ENCODE measurements around the gene FOXJ3.

The FOXJ3 gene

GRCh38 chr1:42365118-42365517 lies 30.1 kb upstream of the FOXJ3 start:
- H3K4me3 ChIP-seq (ENCODE audit: low read depth, low read length), result no peak overlapping the region
- TF ChIP-seq ZNF654 (tag by site-specific recombination; IDR thresholded peaks at IDR 0.05; ENCODE audit: low read depth) (no peak), FEZF1 (tag by site-specific recombination; IDR thresholded peaks at IDR 0.05) (no peak), PRDM4 (tag by site-specific recombination; IDR thresholded peaks at IDR 0.05) (no peak)
- no peaks in the 10 kb centered on the region for H3K36me3 ChIP-seq (ENCODE audit: control insufficient read depth in 2 of 2, insufficient read depth in 1 of 2, low read length in 2 of 2)
- ChIA-PET CTCF (interaction anchor here (0.6 kb wide), 1 partner anchor 20 kb away, joined by 6 read pairs; no protein-coding TSS in a partner anchor), POLR2A (no interaction called here)
- H3K9me3 ChIP-seq (ENCODE audit: control insufficient read depth, insufficient read depth, low read depth, low read length), result no peaks in the 10 kb centered on the region
- no peak overlapping the region for H3K27ac ChIP-seq (ENCODE audit: extremely low read depth, low read depth, low read length)
- no peaks in the 10 kb centered on the region for H3K4me1 ChIP-seq (ENCODE audit: control insufficient read depth, insufficient read depth, low read length)

- Histone ChIP-seq H3K36me3 (ENCODE audit: control insufficient read depth in 2 of 2, insufficient read depth in 1 of 2, low read length in 2 of 2) (no peaks in the 10 kb centered on the region), H3K27ac (ENCODE audit: extremely low read depth, low read depth, low read length) (no peak overlapping the region), H3K4me3 (ENCODE audit: low read depth, low read length) (no peak overlapping the region), H3K4me1 (ENCODE audit: control insufficient read depth, insufficient read depth, low read length) (no peaks in the 10 kb centered on the region), H3K9me3 (ENCODE audit: control insufficient read depth, insufficient read depth, low read depth, low read length) (no peaks in the 10 kb centered on the region)
- ChIA-PET POLR2A (no interaction called here), CTCF (interaction anchor here (0.7 kb wide), 1 partner anchor 39 kb away, joined by 3 read pairs; no protein-coding TSS in a partner anchor)
- TF ChIP-seq ZNF558 (tag by site-specific recombination; IDR thresholded peaks at IDR 0.05), result no peak
- no peak for TF ChIP-seq ZNF335 (tag by site-specific recombination; conservative IDR thresholded peaks at IDR 0.05)
- TF ChIP-seq ZNF274 (IDR thresholded peaks at IDR 0.05; ENCODE audit: low read length), result no peak
- no peak for TF ChIP-seq ZNF274 (tag by site-specific recombination; IDR thresholded peaks at IDR 0.05; ENCODE audit: borderline replicate concordance)
- no peak for TF ChIP-seq ZNF654 (tag by site-specific recombination; IDR thresholded peaks at IDR 0.05; ENCODE audit: low read depth)
- TF ChIP-seq ZXDB (tag by site-specific recombination; IDR thresholded peaks at IDR 0.05), result no peak
- no peak for TF ChIP-seq ZEB2 (tag by site-specific recombination; IDR thresholded peaks at IDR 0.05)
- no peak for TF ChIP-seq ZBTB21 (tag by site-specific recombination; IDR thresholded peaks at IDR 0.05)
- no peak for TF ChIP-seq SP2 (tag by site-specific recombination; IDR thresholded peaks at IDR 0.05)
- no peak for TF ChIP-seq ZNF10 (tag by site-specific recombination; IDR thresholded peaks at IDR 0.05)
- TF ChIP-seq ZNF785 (tag by site-specific recombination; IDR thresholded peaks at IDR 0.05), result no peak
- no peak for TF ChIP-seq ZSCAN18 (tag by site-specific recombination; IDR thresholded peaks at IDR 0.05)
- TF ChIP-seq ZNF692 (tag by site-specific recombination; IDR thresholded peaks at IDR 0.05), result no peak
- no peak for TF ChIP-seq ZNF600 (tag by site-specific recombination; IDR thresholded peaks at IDR 0.05)
- TF ChIP-seq ZNF423 (tag by site-specific recombination; IDR thresholded peaks at IDR 0.05), result no peak
- no peak for TF ChIP-seq OSR2 (tag by site-specific recombination; IDR thresholded peaks at IDR 0.05)
- TF ChIP-seq ZNF571 (tag by site-specific recombination; IDR thresholded peaks at IDR 0.05), result no peak
- no peak for TF ChIP-seq ZSCAN30 (tag by site-specific recombination; IDR thresholded peaks at IDR 0.05)
- no peak for TF ChIP-seq KLF8 (tag by site-specific recombination; IDR thresholded peaks at IDR 0.05)
- TF ChIP-seq TCF7L2 (IDR thresholded peaks at IDR 0.05; ENCODE audit: borderline replicate concordance, low read depth, low read length), result no peak
Measured at GRCh38 chr1:42364542-42364941, 29.5 kb upstream of the FOXJ3 start.

All from HEK293 (cell line).